DOHH2 (cell line): ENCODE data around the gene CALHM3.

Experiments
- CTCF ChIP-seq: fragments of 200-600 bp; sonication (generic); IDR thresholded peaks from one replicate; pipeline ENCODE4 v1.5.1; 2014; ENCODE audit warnings: antibody characterized with exemption, mild to moderate bottlenecking, low read depth, low read length; ENCODE audit not compliant: poor library complexity, severe bottlenecking
- EZH2phosphoT487 ChIP-seq: fragments of 200-600 bp; sonication (generic); IDR thresholded peaks from 2 replicates; pipeline ENCODE4 v1.6.1; 2017; ENCODE audit warnings: borderline replicate concordance, mild to moderate bottlenecking, antibody characterized with exemption, low read length, moderate library complexity, mixed read lengths

- no peak for TF ChIP-seq EZH2phosphoT487
- TF ChIP-seq CTCF, result no peak
Observed at GRCh38 chr10:103517234-103518085, 38.4 kb upstream of the CALHM3 start.
